Non-pigmented ciliary epithelial cell (primary cell): ENCODE data around the gene MFRP.

Experiments
- DNase-seq: peaks from one replicate; pipeline ENCODE4 v3.0.0-alpha.2; 2010; ENCODE audit warnings: low read depth

The MFRP gene

DNA sequence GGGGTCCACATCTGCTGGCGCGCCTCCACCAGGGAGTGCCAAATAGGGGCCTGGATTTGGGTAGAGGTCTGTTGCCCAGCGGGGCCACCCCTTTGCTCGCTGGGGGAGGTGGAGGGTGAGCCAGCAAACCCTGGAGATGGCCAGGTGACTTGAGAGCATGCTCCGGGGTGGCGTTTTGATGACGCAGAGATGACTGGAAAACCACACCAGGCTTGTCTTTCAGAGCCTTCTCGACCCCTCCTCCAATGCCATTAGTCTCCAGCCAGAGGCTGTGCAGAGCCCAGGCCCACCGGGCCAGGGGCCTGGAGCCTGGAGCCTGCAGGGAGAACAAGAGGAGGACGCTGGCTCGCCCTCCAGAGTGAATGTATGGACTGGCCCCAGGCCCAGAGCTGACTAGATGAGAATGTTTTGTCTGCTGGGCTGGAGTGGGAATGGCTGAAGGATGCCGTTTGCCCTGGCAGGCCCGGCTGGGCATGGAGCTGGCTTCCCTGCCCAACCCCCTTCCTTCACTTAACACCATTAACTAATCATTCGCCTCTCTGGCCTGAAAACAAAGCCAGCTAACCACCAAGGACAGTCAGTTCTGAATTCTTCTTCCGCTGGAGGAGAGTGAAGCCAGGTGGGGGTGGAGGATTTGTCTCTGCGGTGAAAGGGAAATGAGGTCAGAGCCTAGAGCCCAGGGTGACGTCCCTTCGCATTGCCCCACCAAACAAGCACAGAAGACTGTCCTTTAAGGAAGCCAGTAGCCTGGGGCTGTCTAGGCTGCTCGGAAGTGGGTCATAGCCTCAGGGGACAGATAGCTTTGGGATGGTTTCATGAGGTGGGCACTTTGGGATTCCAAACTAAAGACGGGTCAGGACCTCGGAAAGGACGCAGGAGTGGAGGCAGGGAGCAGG is 28.0 kb downstream of the MFRP start:
- DNase-seq = peak; percentile 51

DNA sequence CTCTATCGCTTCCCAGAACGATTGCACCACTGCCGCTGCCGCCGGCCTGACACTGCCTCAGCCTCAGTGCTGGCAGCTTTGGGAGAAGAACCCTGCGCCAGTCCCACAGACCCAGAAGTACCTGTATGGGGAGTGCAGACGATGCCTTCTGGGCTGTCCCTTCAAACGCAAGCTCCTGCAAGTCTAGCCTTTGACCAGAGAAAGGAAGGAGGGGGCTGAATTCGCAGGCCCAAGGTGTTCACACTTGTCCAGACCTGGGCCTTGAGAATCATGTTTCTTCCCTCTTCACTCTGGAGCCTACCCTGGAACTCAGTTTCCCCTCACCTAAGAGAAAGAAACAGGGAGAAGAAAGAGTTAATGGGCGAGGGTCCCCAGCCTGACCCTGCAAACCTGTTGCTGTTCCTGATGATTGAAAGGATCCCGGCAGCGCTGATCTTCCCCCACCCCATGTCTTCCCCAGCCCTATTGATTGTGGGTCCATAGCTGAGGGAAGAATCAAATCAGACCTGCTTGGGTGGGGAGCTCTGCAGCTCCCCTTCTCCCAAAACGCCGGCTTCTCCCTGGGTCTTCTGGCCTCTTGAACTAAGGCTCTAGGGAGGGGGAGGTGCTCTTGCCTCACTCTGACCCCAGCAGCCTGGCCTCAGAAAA is 28.8 kb downstream of the MFRP start:
- no peak for DNase-seq

DNA sequence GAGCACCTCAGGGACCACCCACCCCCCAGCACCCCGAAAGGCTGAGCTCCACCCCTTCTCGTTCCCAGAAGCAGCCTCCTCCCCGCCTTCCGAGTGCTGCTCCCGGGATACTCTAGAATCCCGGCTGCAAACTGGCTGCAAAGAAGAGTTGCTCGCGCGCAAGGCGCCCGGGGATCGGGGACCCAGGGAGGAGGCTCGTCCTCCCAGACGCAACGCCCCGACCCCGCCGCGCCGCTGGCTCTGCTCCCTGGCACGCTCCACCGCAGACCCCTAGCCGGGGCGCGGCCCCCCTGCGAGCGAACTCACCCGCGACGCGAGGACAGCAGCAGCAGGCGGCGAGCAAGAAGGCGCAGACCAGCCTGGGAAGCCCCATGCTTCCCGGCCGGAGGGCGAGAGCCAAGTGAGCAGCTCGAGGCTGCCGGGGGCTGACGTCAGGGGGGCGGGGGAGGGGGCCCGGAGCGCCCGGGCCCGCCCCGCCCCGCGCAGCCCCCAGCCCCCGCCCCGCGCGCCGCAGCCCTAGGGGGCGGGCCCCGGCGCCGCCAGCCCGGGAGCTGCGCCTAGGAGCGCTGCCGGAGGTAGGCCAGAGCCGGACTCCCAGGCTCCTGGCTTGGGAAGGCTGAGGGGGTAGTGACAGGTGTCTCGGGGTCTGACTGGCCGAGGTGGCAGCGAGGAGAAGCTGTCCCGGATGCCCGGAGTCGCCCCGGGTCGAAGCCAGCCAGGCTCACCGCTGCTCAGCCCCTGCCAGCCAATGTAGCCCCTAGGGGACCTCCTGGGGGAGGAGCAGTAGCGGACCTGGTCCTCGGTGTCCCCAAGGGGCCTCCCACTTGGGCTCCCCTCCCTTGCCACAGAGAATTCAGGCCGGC is 29.5 kb downstream of the MFRP start, which contains the start of gene MCAM:
MCAM (minus strand) TSS at position 402 of the 863 bp plus-strand sequence; CDS start at position 373, 29 bp downstream.
- no peak for DNase-seq

DNA sequence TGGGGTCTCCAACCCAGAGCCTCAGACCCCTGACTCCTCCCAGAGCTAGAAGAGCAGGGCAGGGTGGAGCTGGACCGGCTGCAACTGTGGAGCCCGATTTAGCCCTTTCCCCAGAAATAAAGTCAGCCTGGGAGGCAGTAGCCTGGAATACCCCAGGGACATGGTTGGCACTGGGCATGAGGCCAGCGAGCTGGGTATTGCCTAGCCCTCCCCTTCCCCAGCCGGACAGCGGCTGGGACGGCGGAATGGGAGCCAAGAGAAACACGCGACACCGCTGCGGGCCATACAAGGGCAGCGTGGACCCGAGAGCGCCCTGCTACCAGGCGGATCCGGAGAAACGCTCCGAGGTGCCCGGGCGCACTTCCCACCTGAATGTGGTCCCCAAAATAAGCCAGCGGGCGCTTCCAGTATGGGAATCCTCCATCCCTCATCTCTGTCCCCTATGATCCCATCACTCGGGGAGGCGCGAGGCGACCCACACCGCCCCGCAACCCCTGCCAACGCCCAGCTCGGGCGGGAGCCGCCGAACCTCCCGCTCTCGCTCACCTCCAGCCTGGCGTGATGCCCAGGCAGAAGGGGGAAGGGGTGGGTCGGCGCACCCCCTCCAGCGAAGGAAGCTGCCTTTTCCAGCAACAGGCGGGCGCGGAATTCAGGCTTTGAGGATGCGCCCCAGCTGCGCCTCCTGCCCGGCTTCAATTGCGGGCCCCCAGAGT is 30.3 kb downstream of the MFRP start:
- no peak for DNase-seq

DNA sequence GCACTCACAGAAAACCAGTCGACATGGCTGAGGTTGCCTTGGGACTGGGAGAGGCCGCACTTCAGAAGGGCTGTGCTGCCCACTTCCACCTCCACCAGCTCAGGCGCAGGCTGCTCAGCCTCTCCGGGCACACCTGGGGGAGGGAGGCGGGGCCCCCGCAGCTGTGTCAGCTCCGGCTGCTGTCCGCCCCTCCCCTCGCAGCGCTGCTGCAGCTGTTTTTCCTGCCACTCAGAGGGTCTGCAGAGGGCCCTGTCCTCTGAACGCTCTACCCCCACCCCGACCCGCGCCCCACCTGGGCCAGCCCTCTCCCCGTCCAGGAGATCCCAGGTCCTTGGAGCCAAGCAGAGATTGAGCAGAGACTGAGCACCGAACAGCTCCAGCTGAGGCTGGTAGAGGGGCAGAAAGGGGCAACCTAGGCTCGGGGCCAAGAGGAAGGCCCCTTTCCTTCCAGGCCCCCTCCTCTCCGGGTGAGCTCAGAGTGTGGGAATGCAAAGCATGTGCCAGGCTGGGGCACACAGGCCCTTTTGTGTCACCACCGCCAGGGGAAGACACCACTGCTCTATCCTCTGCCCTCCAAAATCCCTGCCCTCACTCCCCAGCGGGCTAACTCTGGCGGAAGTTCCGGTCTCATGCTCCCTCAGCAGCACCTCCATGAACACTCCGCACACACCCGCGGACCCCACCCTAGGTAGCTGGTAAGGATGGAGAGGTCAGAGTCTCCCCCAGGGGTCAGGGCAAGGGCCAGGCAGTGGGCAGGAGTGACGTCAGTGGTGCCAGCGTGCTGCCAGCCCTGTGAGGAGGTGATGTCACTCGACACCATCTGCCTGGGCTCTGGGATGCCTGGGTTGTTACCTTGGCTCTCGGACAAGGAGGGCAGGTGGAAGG is 31.1 kb downstream of the MFRP start:
- no peak for DNase-seq

DNA sequence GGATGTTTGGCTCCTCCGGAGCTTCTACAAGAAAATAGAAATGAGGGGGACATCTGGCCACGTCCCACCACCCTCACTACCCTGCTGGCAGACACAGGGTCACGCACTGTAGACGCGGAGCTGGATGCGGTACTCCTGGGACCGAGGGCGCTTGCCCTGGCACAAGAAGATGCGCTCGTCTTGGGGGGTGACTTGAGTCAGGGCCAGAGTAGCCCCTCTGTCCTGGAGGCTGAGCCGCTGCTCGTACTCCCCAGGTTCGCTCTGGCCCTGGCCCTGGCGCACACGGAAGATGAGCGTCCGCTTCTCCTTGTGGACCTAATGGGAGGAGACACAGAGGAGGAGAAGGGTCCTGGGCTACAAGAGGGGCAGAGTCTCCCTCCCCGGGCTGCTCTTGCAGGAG is 31.8 kb downstream of the MFRP start:
- no peak for DNase-seq

DNA sequence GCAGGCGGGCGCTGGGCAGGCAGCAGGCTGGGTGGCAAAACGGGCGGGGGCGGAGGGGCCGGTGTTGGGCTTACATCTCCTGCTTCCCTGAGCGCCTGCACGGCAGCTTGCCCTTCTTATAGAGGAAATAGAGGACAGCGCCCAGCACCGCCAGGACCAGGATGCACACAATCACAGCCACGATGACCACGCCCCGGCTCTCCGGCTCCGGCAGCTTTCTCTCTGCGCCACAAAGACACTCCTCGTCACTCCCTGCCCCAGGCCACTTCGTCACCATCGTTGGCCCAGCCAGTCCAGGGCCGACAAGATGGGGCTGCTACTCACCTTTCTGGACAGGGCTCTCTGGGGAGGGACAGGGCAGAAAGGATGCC is 35.8 kb downstream of the MFRP start:
- no peak for DNase-seq

DNA sequence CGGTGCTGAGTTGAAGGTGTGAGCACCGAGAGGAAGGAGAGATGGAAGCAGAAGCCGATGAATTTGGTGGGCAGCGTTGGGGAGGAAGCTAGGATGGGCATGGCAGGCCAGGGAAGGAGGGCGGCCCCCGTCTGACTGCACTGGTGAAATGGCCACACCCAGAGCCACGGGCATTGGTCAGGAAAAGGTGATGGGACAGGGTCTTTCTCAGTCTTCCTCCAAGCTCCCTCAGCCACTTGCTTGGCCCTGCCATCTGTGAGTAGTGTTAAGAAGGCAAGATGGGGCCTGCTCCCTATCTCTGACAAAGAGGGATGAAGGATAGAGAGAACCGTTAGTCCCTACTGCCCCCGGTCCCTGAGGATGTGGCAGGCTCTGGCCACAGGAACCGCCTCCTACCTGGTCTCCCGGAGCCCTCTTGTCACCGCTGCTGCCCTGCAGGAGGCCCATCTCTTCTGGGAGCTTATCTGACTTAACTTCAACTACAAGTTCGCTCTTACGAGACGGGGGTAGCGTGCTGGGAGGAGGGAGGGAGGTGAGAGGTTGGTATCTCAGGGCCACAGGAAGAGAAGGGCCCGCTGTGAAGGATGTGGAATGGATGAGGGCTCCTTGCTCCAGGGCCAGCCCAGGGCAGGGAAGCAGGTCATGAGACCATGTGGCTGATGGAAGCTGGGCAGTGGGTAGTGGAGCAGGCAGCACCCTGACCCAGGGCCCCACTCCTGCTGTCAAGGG is 36.4 kb downstream of the MFRP start:
- DNase-seq = no peak

DNA sequence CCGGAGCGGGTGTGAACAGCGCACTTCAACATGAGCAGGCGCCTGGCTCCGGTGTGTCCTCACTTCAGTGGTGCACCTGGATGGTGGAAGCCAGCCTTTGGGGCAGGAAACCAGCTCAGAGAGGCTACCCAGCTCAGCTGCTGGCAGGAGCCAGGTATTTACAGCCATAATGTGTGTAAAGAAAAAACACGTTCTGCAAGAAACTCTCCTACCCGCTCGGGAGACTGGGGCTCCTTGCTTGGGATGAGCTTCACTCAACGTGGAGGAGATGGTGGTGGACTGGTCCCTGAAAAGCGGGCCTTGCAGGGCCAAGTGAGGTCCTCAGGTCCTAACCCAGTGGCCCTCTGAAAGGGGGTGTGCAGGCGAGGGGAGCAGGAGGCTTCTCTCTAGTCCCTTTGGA is 37.1 kb downstream of the MFRP start:
- DNase-seq = no peak

DNA sequence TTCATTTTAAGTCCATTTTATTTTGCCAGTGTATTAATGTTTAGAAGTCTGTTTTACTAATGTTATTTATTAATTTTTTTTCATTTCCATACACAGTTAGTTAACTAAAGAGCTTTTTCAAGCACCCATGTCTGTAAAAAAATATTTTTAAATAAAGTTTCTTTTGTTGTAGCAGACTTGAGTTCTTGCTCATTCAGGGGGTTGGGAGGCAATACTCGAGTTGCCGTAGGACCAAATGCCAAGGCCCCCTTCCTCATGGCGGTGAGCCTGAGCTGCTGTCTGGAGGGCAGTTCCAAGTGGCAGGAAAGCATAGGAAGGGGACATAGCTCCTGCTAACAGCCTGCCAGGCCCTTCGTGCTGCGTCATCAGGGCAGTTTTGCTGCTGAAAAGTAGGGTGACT is 38.5 kb downstream of the MFRP start:
- no peak for DNase-seq

DNA sequence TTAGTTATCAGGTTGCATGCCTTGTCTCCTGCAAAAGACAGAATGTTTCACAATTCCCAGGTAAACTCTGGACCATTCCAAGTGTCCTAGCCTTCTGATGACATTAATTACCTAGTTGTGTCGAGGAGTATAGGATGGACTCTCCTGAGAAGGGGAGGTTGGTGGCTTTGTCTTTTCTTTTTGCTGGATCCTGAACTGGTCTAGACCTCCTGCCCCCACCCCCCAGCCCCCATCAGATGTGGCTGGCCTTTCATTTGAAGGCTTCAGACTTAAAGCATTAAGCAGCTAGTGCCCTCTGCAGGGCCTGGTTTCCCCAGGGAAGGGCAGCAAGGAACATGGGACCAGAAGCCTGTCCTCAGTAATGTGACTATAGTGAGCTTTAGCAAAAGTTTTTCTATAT is 39.3 kb downstream of the MFRP start:
- no peak for DNase-seq

DNA sequence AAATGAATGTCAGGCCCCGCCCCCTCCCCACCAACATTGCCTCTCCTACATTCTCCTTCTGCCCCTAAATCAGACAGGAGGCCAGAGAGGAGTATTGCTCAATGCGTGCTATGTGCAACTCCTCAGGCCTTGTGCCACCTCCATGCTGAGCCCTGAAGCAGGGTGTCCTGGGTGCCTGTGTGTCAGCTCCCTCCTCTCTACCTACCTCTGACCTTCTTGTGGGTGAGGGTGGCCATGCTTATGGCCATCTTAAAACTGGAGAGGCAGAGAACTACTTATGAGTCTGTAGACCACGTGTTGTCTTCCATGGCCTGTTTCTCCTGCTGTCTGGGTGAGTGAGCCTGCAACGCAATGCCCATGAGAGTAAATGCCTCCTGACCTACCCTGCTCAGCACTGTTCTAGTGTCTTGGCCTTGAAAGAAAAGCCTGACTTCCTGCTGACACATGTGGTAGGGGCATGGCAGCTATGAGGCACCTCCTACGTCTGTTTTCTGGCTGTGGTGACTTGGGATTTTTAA is 40.1 kb downstream of the MFRP start:
- DNase-seq = no peak

DNA sequence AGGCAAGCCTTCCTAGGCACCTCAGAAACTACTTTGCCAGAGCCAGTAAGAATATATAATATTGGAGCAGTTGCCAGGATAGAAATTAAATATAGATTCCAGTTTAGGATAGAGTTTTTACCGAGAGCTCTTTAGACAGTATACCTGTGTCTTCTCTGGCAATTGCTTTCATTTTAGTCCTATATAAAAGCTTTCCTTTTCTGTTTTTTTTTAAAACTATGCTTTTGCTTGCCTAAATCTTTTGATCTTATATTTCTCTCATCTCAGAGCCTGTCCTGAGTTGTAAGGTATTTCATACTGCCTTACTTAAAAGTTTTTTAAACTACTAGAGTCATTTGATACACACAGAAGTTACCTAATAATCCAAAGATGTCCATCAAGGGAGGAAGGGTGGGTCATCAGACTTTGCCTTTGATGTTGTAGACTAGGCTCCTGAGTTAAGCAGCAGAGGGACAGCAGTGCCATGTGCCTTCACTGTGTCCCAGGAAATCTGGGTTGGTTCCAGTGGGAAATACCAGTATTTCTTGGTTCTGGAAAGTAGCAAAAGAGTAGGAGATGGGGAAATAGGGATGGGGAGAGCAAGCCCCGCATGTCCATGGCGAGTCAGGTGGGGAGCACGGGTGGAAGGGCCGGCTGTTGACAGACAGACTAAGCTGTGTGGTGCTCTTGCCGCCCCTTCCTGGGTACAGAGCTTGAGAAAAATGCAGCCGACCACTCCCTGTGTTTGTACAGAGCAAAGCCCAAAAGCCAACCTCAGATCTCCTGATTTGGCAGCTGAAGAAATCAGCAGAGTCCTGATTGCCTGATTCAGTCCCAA is 40.7 kb downstream of the MFRP start:
- DNase-seq = no peak

DNA sequence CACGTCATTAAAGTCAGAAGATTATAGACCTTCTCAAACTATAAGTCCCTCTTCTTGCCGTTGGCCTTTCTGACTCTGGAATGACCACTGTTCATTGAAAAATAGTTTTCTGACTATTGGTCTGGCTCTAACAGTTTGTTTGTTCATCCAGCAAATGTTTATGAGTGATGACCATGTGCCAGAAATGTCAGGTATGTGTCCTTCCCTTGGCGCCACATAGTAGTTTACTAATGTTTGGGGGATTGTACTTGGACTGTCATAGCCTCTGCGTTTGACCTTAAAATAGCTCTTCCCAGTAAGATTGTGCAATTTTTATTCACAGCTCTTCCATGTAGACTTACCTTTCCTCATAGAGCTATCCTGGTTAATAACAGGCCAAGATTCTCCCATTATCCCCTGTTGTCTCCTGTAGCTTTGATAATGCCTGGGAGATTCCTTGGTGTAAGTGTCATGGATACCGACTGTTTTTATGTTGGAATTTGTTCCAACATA is 43.2 kb downstream of the MFRP start:
- DNase-seq = no peak

DNA sequence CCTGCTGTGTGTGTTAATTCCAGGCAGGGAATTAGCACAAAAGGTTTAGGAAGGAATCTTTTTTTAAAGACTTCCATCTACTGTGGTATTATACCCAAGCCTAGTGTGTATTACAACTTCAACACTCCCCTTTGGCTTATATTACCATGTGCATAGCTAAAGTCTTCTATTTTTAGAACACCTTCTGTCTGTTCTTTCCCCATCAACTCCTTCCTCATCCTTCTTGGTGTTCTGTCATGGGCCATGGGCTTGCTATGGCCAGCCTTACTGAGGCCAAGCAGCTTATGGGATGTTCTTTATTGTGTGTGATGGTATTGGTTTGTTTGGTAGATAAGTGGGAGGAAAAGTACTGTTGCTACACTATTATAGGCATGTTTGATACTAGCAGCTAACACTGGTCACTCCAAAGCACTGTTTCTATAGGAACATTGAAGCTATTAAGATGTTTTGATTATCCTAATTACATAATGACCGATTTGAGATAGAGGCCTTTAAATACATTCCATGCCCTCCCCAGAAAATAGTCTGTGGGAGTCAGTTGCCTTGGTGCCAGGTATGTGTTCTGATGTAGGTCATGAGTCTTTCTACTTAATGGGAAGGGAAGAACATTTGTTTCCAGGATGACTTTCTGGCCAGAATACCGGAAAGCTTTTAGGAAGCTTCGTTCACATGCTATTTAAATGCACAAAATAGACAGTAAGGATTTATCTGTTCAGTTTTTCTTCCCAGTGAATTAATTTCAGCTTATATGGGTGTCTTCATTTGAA is 46.1 kb downstream of the MFRP start:
- DNase-seq = no peak

DNA sequence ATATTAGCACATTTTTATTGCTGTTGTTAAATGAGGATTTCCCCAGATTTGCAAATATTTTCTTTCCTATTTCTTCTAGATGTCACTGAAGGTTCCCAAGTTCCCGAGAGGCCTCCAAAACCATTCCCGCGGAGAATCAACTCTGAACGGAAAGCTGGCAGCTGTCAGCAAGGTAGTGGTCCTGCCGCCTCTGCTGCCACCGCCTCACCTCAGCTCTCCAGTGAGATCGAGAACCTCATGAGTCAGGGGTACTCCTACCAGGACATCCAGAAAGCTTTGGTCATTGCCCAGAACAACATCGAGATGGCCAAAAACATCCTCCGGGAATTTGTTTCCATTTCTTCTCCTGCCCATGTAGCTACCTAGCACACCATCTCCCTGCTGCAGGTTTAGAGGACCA is 47.1 kb downstream of the MFRP start:
- DNase-seq = no peak

DNA sequence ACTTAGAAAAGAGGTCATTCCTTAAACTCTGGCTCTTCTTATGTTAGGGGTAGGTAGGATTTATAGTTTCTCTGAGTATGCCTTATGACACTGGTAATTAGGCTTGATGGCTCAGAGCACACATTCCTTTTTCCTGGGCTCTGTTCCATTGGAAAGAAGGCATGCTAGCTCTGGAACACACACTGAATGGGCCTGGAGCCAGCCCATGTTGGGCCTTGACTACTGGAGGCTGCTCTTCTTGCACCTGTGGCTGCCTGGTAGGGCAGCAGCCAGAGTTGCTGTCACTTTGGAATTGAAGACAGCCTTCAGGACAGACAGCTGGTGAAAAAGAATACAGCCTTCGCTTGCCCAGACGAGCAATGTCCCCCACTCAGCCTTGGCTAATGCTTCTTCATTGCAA is 47.8 kb downstream of the MFRP start:
- DNase-seq = no peak

DNA sequence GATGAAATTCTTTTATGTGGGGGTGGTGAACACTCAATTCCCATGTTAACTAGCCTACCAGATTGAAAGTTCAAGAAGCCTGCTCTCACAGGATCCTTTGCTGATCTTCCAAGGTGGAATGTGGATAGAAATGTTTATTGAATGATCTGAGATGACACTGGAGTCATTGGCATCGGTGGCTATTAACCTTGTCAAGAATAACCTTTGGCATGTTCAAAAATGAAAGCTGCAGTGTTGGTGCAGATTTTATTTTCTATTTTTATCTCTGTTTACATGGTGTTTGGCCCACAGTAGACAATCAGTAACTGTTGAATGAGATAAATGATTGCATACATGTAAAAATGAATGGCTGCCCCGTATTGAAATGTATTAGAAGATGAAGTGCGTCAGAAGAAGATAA is 48.6 kb downstream of the MFRP start:
- no peak for DNase-seq
